Upper lobe of right lung (tissue), 1 donor: Measurements from ENCODE around the gene ARHGAP15. TPM values are rescaled to one million over a fixed set of nuclear protein-coding genes. Genes with fewer than 3 reads are reported as not detected.
A peak's percentile ranks its signal among the peaks of the same experiment; 100 is the strongest.

Experiments
- ATAC-seq: fragments of 200-7000 bp; cut with Tn5 transposase; one replicate; pipeline ENCODE4 v1.9.1; 2020; ENCODE audit warnings: mild to moderate bottlenecking, moderate library complexity
- DNase-seq: peaks from one replicate; pipeline ENCODE4 v3.0.0-alpha.2; 2020
- H3K27ac ChIP-seq: fragments of 200-600 bp; one replicate; pipeline ENCODE4 v1.8.0; 2022
- H3K27me3 ChIP-seq: fragments of 200-600 bp; one replicate; pipeline ENCODE4 v1.8.0; 2022; ENCODE audit warnings: mild to moderate bottlenecking
- H3K36me3 ChIP-seq: fragments of 200-600 bp; one replicate; pipeline ENCODE4 v1.8.0; 2022
- H3K4me1 ChIP-seq: fragments of 200-600 bp; one replicate; pipeline ENCODE4 v1.8.0; 2022
- H3K4me3 ChIP-seq: fragments of 200-600 bp; one replicate; pipeline ENCODE4 v1.8.0; 2022; ENCODE audit warnings: mild to moderate bottlenecking
- H3K9me3 ChIP-seq: fragments of 200-600 bp; one replicate; pipeline ENCODE4 v1.8.0; 2022
- intact Hi-C: fragments of 100-400 bp; cut with DNase I; formaldehyde crosslinking; loops from one replicate; pipeline ENCODE4 v1.11.0; 2022
- total RNA-seq: library from RNA; stranded (reverse); fragmentation: NEBNext Ultra II Directional; extraction: Animal tissue kit (Norgen Biotek cat#: 25700); gene quantifications from one replicate; pipeline ENCODE4 v1.2.1, GENCODE V29; 2021
- TF ChIP-seq, protein P1 (sequence below): fragments of 200-600 bp; IDR thresholded peaks from one replicate; pipeline ENCODE4 v1.8.0; 2022; ENCODE audit warnings: antibody characterized with exemption
- donor health status: DM: no; HTN: yes; CAD: no; lungs with severe emphysema.

ARHGAP15 gene
- total RNA-seq, 1 donor from 2014 or later, result 19.2 TPM

DNA sequence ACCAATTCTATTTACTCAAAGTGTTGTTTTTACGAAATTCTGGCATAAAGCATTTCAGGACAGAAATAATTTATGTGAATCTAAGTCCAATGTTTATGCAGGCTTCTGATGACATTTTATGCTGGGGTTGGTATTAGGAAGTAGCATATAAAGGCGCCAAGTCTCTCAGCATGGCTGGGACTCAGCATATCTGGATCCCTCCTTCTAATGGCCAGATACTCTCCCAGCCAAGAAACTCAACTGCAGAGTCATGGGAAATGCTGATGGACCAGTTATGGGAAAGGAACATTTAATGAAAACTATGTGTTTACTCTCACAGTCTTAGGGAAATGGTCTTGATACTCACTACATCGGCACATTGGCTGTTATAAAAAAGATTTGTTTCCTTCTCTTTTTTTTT, 392.2 kb downstream of the ARHGAP15 start:
- intact Hi-C loops, result no loop called here

DNA sequence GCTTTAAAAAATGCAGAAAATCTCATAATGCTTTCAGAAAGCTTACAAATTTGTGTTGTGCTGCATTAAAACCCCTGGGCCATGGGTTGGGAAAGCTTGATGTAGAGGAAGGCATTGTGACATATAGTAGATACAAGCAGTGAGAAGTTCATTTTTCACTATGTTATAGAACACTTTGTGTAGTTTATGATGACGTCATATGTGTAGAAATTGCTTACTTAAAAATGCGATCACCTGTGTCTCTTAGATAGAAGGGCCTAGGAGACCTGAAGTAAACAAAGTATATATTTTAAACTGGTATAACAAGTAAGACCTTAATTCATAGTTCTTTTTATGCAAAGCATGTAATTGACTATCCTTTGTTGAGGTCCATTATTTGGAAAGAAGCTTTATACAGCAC, 393.5 kb downstream of the ARHGAP15 start:
- Histone ChIP-seq H3K27me3 (no peaks in the 10 kb centered on the region), H3K9me3 (no peaks in the 10 kb centered on the region), H3K27ac (no peak overlapping the region), H3K4me3 (no peak overlapping the region), H3K4me1 (no peaks in the 10 kb centered on the region), H3K36me3 (no peaks in the 10 kb centered on the region)
- ATAC-seq (no peak), DNase-seq (no peak)
- intact Hi-C loops, result no loop called here
- TF ChIP-seq, protein P1, sequence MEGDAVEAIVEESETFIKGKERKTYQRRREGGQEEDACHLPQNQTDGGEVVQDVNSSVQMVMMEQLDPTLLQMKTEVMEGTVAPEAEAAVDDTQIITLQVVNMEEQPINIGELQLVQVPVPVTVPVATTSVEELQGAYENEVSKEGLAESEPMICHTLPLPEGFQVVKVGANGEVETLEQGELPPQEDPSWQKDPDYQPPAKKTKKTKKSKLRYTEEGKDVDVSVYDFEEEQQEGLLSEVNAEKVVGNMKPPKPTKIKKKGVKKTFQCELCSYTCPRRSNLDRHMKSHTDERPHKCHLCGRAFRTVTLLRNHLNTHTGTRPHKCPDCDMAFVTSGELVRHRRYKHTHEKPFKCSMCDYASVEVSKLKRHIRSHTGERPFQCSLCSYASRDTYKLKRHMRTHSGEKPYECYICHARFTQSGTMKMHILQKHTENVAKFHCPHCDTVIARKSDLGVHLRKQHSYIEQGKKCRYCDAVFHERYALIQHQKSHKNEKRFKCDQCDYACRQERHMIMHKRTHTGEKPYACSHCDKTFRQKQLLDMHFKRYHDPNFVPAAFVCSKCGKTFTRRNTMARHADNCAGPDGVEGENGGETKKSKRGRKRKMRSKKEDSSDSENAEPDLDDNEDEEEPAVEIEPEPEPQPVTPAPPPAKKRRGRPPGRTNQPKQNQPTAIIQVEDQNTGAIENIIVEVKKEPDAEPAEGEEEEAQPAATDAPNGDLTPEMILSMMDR, result no peak

More for the DNA sequence above, 392.2 kb downstream of the ARHGAP15 start:
- no peak for DNase-seq
- Histone ChIP-seq H3K36me3 (no peaks in the 10 kb centered on the region), H3K4me1 (no peaks in the 10 kb centered on the region), H3K4me3 (no peak overlapping the region), H3K27me3 (no peaks in the 10 kb centered on the region), H3K27ac (no peak overlapping the region), H3K9me3 (no peaks in the 10 kb centered on the region)
- ATAC-seq, result no peak
- TF ChIP-seq, protein P1, result no peak

DNA sequence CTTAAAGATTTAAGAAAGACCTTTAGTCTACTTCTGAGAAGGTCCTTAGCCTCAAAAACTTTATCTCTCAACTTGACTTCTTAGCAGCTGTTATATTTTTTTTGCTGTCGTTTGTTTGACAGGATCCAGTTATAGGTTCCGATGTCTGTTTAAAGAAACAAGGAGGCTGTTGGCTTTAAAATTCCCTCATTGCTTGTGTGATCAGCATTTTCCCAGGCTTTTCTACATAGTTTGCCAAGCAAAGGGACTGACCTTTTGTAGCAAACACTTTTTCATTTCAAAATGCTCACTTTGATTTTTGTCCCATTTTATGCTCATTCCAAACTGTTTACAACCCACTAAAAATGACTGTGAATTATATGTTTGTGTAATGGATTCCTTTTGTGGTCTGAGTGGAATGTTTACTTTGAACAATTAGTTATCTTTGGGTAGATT, 394.9 kb downstream of the ARHGAP15 start:
- Histone ChIP-seq H3K27ac (no peak overlapping the region), H3K4me1 (no peaks in the 10 kb centered on the region), H3K27me3 (no peaks in the 10 kb centered on the region), H3K4me3 (no peak overlapping the region), H3K36me3 (no peaks in the 10 kb centered on the region), H3K9me3 (no peaks in the 10 kb centered on the region)
- ATAC-seq (no peak), DNase-seq (no peak)
- TF ChIP-seq, protein P1, result no peak
- intact Hi-C loops, result no loop called here

DNA sequence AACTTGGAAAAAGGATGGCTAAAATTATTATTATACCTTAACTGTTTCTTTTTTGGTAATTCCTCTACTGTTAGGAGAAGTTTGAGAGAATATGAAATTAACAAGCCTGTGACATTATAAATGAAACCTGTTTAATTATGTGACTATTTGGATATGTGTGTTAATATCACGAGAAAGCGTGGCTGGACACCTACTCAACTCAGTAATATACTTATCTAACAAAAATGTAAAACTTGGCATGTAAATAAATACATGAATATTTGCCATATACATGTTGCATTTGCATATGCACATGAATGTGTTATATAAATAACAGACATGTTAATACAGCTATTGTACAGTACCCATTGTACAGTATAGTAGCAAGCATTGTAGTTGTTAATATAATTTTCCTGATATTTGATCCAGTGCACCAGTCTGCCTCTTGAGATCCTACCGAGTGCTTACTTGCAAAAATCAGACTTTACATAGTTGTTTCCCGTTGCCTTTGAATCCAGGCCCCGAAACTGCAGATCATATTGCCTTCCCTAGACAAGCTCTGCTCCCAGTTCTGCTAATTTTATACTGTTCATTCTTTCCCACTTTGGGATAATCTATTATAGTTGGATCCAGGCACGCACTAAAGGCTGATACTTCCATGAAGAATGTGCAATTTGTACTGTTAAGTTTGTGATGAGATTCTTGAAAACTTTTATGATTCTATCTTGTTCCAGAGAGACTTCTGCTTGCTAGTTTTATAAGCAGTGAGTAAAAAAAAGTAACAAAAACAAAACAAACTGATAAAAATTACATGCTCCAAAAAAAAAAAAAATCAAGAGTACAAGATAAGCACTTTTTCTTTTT, 395.6 kb downstream of the ARHGAP15 start:
- DNase-seq (no peak), ATAC-seq (no peak)
- Histone ChIP-seq H3K9me3 (no peaks in the 10 kb centered on the region), H3K36me3 (no peaks in the 10 kb centered on the region), H3K4me3 (no peak overlapping the region), H3K27ac (peak overlapping the region; percentile 19), H3K27me3 (no peaks in the 10 kb centered on the region), H3K4me1 (no peaks in the 10 kb centered on the region)
- TF ChIP-seq, protein P1, result no peak
- intact Hi-C loops, result no loop called here

DNA sequence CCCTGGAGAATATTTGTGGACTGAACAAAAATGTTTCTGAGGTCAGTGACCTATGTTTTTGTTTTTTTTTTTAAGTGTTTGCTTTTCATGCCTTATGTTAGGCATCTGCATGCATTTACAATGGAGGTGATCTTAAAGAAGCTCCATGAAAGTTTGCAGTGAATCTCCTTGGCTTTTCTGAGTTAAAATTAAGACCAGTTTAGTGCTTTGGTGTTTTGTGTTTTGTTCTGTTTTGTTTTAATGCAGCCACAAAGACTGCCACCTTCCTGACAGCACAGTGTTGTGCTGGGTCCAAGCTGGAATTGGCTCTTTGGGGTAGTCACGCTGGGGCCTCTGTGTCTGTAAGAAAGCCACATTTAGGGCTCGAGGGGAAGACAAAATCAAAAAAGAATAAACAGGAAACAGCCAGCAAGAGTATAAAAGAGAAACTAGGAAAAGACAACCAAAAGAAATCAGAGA, 396.2 kb downstream of the ARHGAP15 start:
- no peak overlapping the region for H3K4me3 ChIP-seq
- H3K27ac ChIP-seq, result peak overlapping the region; percentile 19
- no peaks in the 10 kb centered on the region for H3K4me1 ChIP-seq
- no peaks in the 10 kb centered on the region for H3K27me3 ChIP-seq
- intact Hi-C loops, result no loop called here
- TF ChIP-seq, protein P1, result no peak
- no peaks in the 10 kb centered on the region for H3K9me3 ChIP-seq
- DNase-seq, result no peak
- no peak for ATAC-seq
- no peaks in the 10 kb centered on the region for H3K36me3 ChIP-seq
